WERI-Rb-1 (cell line): ENCODE measurements around the gene CD96.
"Not testable (repeated sequence)": the region's sequence is repeated elsewhere in the genome, so short reads cannot be mapped to it uniquely, and the experiment has no call there.

Source experiments
- DNase-seq: peaks from one replicate; pipeline ENCODE4 v3.0.0-alpha.2; 2020
- H3K27ac ChIP-seq: fragments of 250-450 bp; sonication (Bioruptor Pico); 2 replicates; pipeline ENCODE4 v1.5.1; 2020; ENCODE audit warnings: mild to moderate bottlenecking, moderate library complexity
- H3K27me3 ChIP-seq: fragments of 250-450 bp; sonication (Bioruptor Pico); 2 replicates; pipeline ENCODE4 v1.5.1; 2021; ENCODE audit warnings: mild to moderate bottlenecking, low read depth, moderate library complexity; ENCODE audit not compliant: insufficient read depth, severe bottlenecking
- H3K36me3 ChIP-seq: fragments of 250-450 bp; sonication (Bioruptor Pico); 2 replicates; pipeline ENCODE4 v1.5.1; 2020; ENCODE audit warnings: mild to moderate bottlenecking, moderate library complexity
- H3K4me3 ChIP-seq: 2 replicates; pipeline ENCODE4 v1.5.1; 2011; ENCODE audit warnings: low read depth, mild to moderate bottlenecking, control low read depth, low read length
- H3K9me3 ChIP-seq: fragments of 250-450 bp; sonication (Bioruptor Pico); 2 replicates; pipeline ENCODE4 v1.5.1; 2021; ENCODE audit warnings: mild to moderate bottlenecking, moderate library complexity; ENCODE audit not compliant: severe bottlenecking
- TF ChIP-seq, protein P1 (sequence below): IDR thresholded peaks from 2 replicates; pipeline ENCODE4 v1.5.1; 2011; ENCODE audit warnings: low read depth, mild to moderate bottlenecking, control low read depth, inconsistent platforms, low read length

Gene CD96

DNA sequence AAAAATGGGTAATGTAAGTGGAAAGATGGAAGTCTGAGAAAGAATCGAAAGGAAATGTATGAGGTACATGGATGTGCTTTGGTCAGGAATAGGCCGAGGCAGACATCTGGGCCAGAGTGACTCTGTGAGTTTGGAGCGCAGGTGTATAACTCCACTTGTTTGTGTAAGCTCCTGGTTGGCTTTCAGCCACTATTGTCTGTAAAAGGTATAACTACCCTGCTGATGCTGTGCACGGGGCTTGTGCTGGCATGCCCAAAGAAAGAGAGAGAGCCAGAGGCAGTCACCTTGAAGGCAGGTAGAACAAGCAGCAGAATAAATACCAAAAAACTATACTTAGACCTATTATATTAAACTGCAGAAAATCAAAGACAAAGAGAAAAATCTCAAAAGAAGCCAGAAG lies 32.7 kb upstream of the CD96 start:
- TF ChIP-seq, protein P1, sequence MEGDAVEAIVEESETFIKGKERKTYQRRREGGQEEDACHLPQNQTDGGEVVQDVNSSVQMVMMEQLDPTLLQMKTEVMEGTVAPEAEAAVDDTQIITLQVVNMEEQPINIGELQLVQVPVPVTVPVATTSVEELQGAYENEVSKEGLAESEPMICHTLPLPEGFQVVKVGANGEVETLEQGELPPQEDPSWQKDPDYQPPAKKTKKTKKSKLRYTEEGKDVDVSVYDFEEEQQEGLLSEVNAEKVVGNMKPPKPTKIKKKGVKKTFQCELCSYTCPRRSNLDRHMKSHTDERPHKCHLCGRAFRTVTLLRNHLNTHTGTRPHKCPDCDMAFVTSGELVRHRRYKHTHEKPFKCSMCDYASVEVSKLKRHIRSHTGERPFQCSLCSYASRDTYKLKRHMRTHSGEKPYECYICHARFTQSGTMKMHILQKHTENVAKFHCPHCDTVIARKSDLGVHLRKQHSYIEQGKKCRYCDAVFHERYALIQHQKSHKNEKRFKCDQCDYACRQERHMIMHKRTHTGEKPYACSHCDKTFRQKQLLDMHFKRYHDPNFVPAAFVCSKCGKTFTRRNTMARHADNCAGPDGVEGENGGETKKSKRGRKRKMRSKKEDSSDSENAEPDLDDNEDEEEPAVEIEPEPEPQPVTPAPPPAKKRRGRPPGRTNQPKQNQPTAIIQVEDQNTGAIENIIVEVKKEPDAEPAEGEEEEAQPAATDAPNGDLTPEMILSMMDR: no peak
- Histone ChIP-seq H3K4me3 (no peak overlapping the region), H3K27me3 (no peaks in the 10 kb centered on the region), H3K36me3 (no peaks in the 10 kb centered on the region), H3K9me3 (no peaks in the 10 kb centered on the region), H3K27ac (no peak overlapping the region)
- DNase-seq: no peak

GRCh38 chr3:111517801-111518200 lies 24.2 kb upstream of the CD96 start:
- H3K27me3 ChIP-seq: no peaks in the 10 kb centered on the region
- H3K27ac ChIP-seq: peak overlapping the region; percentile 3; the same call in 1 of the 2 replicates
- H3K9me3 ChIP-seq: no peaks in the 10 kb centered on the region
- H3K36me3 ChIP-seq: no peaks in the 10 kb centered on the region
- TF ChIP-seq, protein P1: no peak
- H3K4me3 ChIP-seq: no peak overlapping the region
- DNase-seq: no peak

GRCh38 chr3:111519178-111519855 lies 22.7 kb upstream of the CD96 start:
- Histone ChIP-seq H3K36me3 (no peaks in the 10 kb centered on the region), H3K27ac (peak overlapping the region; percentile 63), H3K9me3 (peaks cover 2% of the 10 kb centered on the region), H3K4me3 (no peak overlapping the region), H3K27me3 (no peaks in the 10 kb centered on the region)
- peak; percentile 75 for DNase-seq
- TF ChIP-seq, protein P1: no peak

DNA sequence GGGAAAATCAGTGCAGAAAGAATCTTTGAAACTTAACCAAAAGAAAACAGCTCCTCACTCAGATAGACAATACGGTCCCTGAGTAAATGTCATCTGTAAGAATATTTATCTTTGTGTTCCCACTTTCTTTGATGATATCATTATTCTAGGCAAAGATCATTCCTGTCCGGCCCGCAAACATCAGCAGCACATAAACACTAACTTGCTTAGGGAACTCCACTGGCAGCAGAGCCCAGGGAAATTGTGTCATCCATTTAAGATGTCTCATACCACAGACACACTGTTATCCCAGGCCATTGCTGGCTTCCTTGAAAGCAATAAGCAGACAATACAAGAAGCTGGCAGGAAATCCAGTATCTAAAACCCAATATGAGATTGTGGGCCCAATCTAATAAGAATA lies 20.1 kb upstream of the CD96 start:
- no peaks in the 10 kb centered on the region for H3K27me3 ChIP-seq
- TF ChIP-seq, protein P1: no peak

DNA sequence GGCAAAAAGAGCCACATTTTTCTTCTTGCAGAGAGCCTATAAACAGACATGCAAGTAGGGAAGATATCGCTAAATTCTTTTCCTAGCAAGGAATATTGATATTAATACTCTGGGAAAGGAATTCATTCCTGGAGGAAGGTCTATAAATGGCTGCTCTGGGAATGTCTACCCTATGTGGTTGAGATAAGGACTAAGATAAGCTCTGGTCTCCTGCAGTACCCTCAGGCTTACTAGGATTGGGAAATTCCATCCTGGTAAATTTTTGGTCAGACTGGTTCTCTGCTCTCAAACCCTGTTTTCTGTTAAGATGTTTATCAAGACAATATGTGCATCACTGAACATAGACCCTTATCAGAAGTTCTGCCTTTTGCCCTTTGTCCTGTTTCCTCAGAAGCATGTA lies 17.5 kb upstream of the CD96 start:
- DNase-seq, H3K27ac ChIP-seq, H3K9me3 ChIP-seq, H3K27me3 ChIP-seq, H3K36me3 ChIP-seq, H3K4me3 ChIP-seq: not testable (repeated sequence)

More for the DNA sequence above, 20.1 kb upstream of the CD96 start:
- H3K9me3 ChIP-seq: peaks cover 2% of the 10 kb centered on the region
- H3K4me3 ChIP-seq: no peak overlapping the region
- no peak overlapping the region for H3K27ac ChIP-seq
- no peak for DNase-seq
- no peaks in the 10 kb centered on the region for H3K36me3 ChIP-seq

DNA sequence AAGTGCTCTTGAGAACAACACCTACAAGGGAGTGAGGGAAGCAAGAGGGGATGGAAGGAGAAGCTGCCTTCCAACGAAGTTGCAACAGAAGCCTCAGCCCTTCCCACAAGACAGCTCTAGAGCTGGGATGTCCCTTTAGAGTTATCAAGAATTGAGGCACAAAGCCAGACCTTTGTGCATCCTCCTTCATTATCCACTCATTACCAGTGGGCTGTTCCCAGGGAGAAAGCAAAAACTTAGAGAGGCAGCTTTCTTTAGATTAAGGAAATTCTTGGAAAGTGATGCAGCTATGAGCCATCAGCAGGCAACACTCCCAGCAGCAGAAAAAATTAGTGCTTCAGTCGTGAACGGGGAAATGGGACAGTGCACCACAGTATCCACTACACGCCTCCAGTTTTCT lies 10.6 kb upstream of the CD96 start:
- TF ChIP-seq, protein P1: no peak
- H3K4me3 ChIP-seq: no peak overlapping the region
- DNase-seq: no peak
- no peaks in the 10 kb centered on the region for H3K36me3 ChIP-seq
- H3K27me3 ChIP-seq: no peaks in the 10 kb centered on the region
- peaks cover 5% of the 10 kb centered on the region for H3K9me3 ChIP-seq
- H3K27ac ChIP-seq: no peak overlapping the region
